MM.1S (cell line): ENCODE measurements around the gene YPEL5.
A peak's percentile ranks its signal among the peaks of the same experiment; 100 is the strongest.

Experiments
- DNase-seq: peaks from one replicate; pipeline ENCODE4 v3.0.0-alpha.2; 2015
- H2AFZ ChIP-seq: fragments of 300-600 bp; sonication (generic); 2 replicates; pipeline ENCODE4 v1.6.0; 2016; ENCODE audit warnings: antibody characterized with exemption, low read length
- H3F3A ChIP-seq: fragments of 300-600 bp; sonication (generic); 2 replicates; pipeline ENCODE4 v1.6.1; 2016; ENCODE audit warnings: mild to moderate bottlenecking, antibody characterized with exemption, low read length, moderate library complexity, mixed read lengths; ENCODE audit not compliant: insufficient read depth
- H3K27ac ChIP-seq: fragments of 300-600 bp; sonication (generic); 2 replicates; pipeline ENCODE4 v1.5.1; 2016; ENCODE audit warnings: mild to moderate bottlenecking, low read length
- H3K27me3 ChIP-seq: fragments of 300-600 bp; sonication (generic); replicated peaks from 2 replicates; pipeline ENCODE4 v1.6.0; 2016; ENCODE audit warnings: low read length; ENCODE audit not compliant: insufficient read depth
- H3K36me3 ChIP-seq: fragments of 300-600 bp; sonication (generic); replicated peaks from 2 replicates; pipeline ENCODE4 v1.6.1; 2016; ENCODE audit warnings: mild to moderate bottlenecking, low read length, mixed read lengths; ENCODE audit not compliant: insufficient read depth
- H3K4me1 ChIP-seq: fragments of 300-600 bp; sonication (generic); 2 replicates; pipeline ENCODE4 v1.6.1; 2016; ENCODE audit warnings: low read length, mixed read lengths
- H3K4me2 ChIP-seq: fragments of 300-600 bp; sonication (generic); 2 replicates; pipeline ENCODE4 v1.6.0; 2016; ENCODE audit warnings: low read depth, low read length
- H3K4me3 ChIP-seq: fragments of 300-600 bp; sonication (generic); 2 replicates; pipeline ENCODE4 v1.5.1; 2016; ENCODE audit warnings: low read length, mixed read lengths
- H3K79me2 ChIP-seq: fragments of 300-600 bp; sonication (generic); 2 replicates; pipeline ENCODE4 v1.6.1; 2016; ENCODE audit warnings: mixed run types, low read length, mixed read lengths
- H3K9ac ChIP-seq: fragments of 300-600 bp; sonication (generic); 2 replicates; pipeline ENCODE4 v1.6.1; 2016; ENCODE audit warnings: low read length, mixed read lengths
- H3K9me2 ChIP-seq: fragments of 300-600 bp; sonication (generic); replicated peaks from 2 replicates; pipeline ENCODE4 v1.6.1; 2016; ENCODE audit warnings: mild to moderate bottlenecking, low read length, mixed read lengths; ENCODE audit not compliant: insufficient read depth
- H3K9me3 ChIP-seq: fragments of 300-600 bp; sonication (generic); replicated peaks from 2 replicates; pipeline ENCODE4 v1.6.1; 2016; ENCODE audit warnings: mild to moderate bottlenecking, low read length, mixed read lengths; ENCODE audit not compliant: insufficient read depth
- H4K20me1 ChIP-seq: fragments of 300-600 bp; sonication (generic); 2 replicates; pipeline ENCODE4 v1.6.1; 2016; ENCODE audit warnings: mild to moderate bottlenecking, low read length, moderate library complexity, mixed read lengths; ENCODE audit not compliant: insufficient read depth
- CTCF ChIP-seq: fragments of 300-600 bp; sonication (generic); IDR thresholded peaks from 2 replicates; pipeline ENCODE4 v1.5.1; 2016; ENCODE audit warnings: antibody characterized with exemption, low read length, mixed read lengths
- EZH2 ChIP-seq: fragments of 300-600 bp; sonication (generic); optimal IDR thresholded peaks from 2 replicates; pipeline ENCODE3; 2017; ENCODE audit warnings: low read depth, mild to moderate bottlenecking, antibody characterized with exemption, low read length, mixed read lengths
- EZH2phosphoT487 ChIP-seq: fragments of 300-600 bp; sonication (generic); IDR thresholded peaks from 2 replicates; pipeline ENCODE4 v1.6.1; 2018; ENCODE audit warnings: antibody characterized with exemption, low read length

The YPEL5 gene

GRCh38 chr2:30206461-30207430 lies 59.9 kb downstream of the YPEL5 start:
- Histone ChIP-seq H2AFZ (no peak overlapping the region), H3K4me1 (no peaks in the 10 kb centered on the region), H3K9me3 (no peaks in the 10 kb centered on the region), H3K27me3 (no peaks in the 10 kb centered on the region), H3K4me2 (no peak overlapping the region), H3K9ac (no peak overlapping the region), H3K79me2 (no peaks in the 10 kb centered on the region), H3K4me3 (no peak overlapping the region), H3K27ac (no peak overlapping the region), H3K36me3 (no peaks in the 10 kb centered on the region), H3K9me2 (no peaks in the 10 kb centered on the region), H3F3A (no peaks in the 10 kb centered on the region), H4K20me1 (no peaks in the 10 kb centered on the region)
- no peak for DNase-seq
- TF ChIP-seq EZH2 (no peak), CTCF (no peak), EZH2phosphoT487 (no peak)

GRCh38 chr2:30208453-30208852 lies 61.6 kb downstream of the YPEL5 start:
- TF ChIP-seq EZH2phosphoT487 (no peak), CTCF (peak; percentile 85)
- Histone ChIP-seq H4K20me1 (no peaks in the 10 kb centered on the region), H2AFZ (no peak overlapping the region), H3K9ac (no peak overlapping the region), H3K4me1 (no peaks in the 10 kb centered on the region), H3K27me3 (no peaks in the 10 kb centered on the region), H3K36me3 (no peaks in the 10 kb centered on the region), H3K79me2 (no peaks in the 10 kb centered on the region), H3K4me2 (no peak overlapping the region), H3K4me3 (no peak overlapping the region), H3K27ac (no peak overlapping the region), H3F3A (no peaks in the 10 kb centered on the region), H3K9me3 (no peaks in the 10 kb centered on the region), H3K9me2 (no peaks in the 10 kb centered on the region)
- peak; percentile 31 for DNase-seq

GRCh38 chr2:30209227-30209626 lies 62.4 kb downstream of the YPEL5 start:
- Histone ChIP-seq H3K36me3 (no peaks in the 10 kb centered on the region), H3K27me3 (no peaks in the 10 kb centered on the region), H3K27ac (no peak overlapping the region), H3K4me1 (no peaks in the 10 kb centered on the region), H3K9me3 (no peaks in the 10 kb centered on the region), H3K4me2 (no peak overlapping the region), H2AFZ (no peak overlapping the region), H4K20me1 (no peaks in the 10 kb centered on the region), H3F3A (no peaks in the 10 kb centered on the region), H3K4me3 (no peak overlapping the region), H3K9me2 (no peaks in the 10 kb centered on the region), H3K9ac (no peak overlapping the region), H3K79me2 (no peaks in the 10 kb centered on the region)
- DNase-seq = no peak
- TF ChIP-seq EZH2 (no peak), CTCF (no peak), EZH2phosphoT487 (no peak)
